Medulla oblongata (tissue), 1 donor: ENCODE measurements around the gene AFG3L2.
"Not testable (repeated sequence)": the region's sequence is repeated elsewhere in the genome, so short reads cannot be mapped to it uniquely, and the experiment has no call there.

ENCODE experiments used
- DNase-seq: peaks from one replicate; pipeline ENCODE4 v3.0.0-alpha.2; 2015; ENCODE audit errors: extremely low spot score

The AFG3L2 gene

DNA sequence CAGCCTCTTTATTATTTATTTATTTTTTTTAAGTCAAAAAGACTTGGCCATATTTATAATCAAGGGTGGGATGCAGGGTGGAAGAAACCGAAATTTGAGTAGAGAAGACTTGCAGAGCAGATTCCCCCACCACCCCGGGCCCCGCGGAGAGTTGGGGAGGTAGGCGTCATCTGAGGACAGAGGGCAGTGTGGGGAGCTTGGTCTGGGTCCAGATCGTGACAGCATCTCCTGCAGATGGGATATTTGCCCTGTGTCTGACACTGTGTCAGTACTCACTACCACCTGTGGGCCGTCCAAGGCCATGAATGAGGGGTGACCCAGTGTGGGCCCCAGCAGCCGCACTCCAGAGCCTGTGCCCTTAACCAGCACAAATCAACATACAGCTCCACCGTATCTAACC, 20.2 kb upstream of the AFG3L2 start:
- no peak for DNase-seq

DNA sequence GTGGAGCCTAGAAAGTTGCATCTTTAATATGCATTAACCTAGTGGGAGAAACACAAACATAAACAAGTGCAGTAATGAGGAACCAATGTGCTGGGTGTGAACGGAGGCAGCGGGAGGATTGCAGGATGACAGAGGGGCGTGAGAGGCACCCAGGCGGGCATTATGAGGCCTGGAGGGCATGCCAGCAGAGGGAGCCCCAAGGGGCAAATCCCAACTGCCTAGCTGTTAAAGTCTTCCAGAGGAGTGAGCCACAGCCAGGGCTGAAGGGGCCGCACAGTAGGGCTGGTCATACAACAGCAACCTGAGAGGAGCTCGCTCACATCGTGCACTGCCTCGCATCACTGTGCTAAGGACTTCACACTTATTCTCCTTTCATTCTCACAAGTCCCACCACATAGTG, 17.4 kb upstream of the AFG3L2 start:
- DNase-seq = no peak

DNA sequence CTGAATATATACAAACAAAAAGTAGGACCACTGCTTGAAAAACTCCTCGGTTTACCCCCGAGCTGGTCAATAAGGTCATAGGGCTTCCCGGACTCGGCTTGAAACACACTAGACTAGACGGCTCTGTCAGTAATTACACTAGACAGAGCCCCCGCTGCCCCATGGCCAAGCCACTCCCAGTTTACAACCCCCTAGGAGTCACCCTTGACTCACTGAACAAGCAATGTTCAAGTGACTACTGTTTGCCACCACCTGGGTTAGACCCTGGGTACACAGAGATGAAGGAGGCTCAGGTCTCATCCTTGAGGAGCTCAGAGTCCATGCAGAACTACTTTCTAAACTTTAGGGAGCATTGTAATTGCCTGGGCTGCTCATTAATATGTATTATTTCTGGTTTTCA, 17.0 kb upstream of the AFG3L2 start:
- no peak for DNase-seq

DNA sequence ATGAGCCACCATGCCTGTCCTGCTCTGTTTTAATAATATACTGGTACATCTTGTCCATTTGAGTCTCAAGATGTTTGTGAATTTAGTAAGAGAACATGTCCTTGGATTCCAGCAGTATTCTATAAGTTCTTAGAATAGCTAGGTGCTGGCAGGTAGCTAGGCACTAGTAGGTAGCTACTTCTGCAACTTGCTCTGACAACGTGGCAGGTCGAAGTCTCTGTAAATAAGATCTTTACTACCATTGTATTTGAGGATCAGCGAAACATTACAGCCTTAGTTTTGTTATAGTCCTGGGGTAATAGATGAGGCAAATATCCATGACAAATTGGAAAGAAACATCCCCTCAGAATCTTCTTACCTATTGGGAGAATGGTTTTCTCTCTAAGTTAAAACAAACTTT, 16.5 kb upstream of the AFG3L2 start:
- no peak for DNase-seq

DNA sequence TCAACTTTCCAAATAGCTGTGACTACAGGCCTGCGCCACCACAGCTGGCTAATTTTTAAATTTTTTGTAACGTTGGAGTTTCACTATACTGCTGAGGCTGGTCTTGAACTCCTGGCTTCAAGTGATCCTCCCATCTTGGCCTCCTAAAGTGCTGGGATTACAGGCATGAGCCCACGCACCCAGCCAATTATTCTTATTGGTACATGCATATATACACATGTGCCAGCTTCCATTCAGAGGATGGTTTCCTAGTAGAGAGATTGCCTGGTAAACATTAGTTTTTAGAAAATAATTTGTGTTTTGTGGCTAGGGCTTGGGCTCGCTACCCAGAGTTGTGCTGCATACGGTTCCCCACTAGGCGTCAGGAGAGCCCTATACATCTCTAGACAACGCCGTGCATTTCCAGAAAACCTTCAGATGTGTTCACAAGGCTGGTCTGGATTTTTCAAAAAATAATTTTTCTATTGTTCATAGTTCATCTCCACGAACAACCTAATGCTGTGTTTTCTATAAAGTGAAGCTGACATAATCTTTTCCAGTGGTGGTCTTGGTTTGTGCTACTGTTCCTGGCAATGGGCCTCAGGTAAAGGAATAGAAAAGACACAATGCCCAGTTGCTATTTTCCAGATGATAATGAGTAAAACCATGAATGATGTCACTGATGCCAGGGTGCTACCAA, 14.6 kb upstream of the AFG3L2 start:
- peak; percentile 85 for DNase-seq

DNA sequence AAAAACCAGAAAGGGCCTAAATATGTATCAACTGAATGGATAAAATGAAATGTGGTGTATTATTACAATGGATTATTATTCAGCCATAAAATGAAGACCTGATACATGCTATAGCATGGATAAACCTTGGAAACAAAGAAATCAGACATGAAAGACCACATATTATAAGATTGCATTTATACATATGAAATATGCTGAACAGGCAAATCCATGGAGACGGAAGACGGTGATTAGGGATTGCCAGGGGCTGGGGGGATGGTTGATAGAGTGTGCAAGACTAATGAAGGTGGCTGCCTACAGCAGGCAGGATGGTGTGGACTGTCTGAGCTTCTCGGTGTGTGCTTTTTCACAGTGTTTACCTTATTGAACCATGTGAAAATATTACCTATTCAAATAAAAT, 11.4 kb upstream of the AFG3L2 start:
- DNase-seq = no peak

DNA sequence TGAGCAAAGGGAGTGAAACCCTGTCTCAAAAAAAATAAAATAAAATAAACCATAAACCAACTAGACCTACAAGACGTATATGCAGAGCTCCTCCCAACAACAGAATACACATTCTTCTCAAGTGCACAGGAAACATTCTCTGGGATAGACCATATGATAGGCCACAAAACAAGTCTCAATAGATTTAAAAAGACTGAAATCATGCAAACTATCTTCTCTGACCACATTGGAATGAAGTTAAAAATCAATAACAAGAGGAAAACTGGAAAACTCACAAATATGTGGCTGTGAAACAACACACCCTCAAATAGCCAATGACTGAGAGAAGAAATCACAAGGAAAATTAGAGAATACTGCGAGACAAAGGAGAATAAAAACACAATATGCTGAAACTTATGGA, 7.2 kb upstream of the AFG3L2 start:
- no peak for DNase-seq

DNA sequence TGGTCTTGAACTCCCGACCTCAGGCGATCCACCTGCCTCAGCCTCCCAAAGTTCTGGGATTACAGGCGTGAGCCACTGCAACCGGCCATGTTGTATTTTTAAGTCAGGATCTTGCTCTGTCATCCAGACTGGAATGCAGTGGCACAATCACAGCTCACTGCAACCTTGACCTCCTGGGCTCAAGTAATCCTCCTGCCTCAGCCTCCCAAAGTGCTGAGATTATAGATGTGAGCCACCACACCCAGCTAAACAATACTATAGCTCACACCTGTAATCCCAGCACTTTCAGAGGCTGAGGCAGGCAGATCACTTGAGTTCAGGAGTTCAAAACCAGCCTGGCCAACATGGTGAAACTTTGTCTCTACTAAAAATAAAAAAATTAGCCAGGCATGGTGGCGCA, 6.7 kb upstream of the AFG3L2 start:
- not testable (repeated sequence) for DNase-seq

DNA sequence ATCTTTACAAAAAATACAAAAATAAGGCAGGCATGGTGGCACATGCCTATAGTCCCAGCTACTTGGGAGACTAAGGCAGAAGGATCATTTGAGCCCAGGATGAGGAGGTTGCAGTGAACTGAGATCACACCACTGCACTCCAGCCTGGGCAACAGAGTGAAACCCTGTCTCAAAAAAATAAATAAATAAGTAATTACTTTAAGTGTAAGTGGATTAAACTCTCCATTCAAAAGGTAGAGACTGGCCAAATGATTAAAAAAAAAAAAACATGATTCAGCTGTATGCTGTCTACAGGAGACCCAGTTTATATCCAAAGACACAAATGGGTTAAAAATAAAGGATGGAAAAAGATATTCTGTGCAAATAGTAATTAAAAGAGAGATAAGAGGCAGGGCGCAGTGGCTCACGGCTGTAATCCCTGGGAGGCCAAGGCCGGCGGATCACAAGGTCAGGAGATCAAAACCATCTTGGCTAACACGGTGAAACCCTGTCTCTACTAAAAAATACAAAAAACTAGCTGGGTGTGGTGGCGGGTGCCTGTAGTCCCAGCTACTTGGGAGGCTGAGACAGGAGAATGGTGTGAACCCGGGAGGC, 5.3 kb upstream of the AFG3L2 start:
- DNase-seq = not testable (repeated sequence)

DNA sequence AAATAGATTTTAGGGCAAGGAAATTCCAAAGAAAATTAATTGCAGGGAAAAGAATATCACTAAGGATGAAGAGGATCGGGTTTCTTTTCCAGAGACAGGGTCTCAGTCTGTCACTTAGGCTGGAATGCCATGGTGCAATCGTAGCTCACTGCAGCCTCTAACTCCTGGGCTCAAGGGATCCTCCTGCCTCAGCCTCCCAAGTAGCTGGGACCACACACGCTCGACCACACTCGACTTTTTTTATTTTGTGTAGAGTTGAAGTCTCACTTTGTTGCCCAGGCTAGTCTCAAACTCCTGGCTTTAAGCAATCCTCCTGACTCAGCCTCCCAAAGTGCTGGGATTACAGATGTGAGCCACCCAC, 1.2 kb upstream of the AFG3L2 start:
- not testable (repeated sequence) for DNase-seq

DNA sequence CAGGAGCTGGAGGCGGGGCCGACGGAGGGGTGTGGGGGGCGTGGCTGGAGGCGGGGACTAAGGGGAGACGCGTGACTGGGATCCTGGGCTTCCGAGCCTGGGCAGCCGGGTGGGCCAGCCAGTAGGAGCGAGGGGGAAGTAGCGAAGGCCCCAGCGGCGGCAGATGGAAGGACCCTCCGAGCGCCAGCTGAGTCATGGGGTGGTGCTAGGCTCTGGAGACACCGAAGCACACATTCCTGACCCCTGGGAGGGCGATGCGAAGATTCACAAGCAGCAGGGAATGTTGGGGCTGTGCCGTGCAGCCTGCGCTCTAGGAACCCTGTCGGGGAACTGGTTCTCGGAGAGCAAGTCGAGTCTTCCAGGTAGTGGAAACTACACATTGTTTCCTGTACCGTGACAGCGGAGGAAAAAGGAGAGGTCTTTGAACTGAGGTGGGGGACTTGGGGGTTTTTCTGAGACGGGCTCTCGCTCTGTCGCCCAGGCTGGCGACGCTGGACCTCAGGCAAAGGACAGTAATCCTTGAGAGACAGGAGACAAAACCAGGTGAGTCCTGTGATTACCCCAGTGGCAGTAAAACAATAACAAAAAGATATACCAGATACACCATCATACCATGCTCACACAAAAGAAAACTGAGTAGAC, 650 bp upstream of the AFG3L2 start:
- DNase-seq = no peak

DNA sequence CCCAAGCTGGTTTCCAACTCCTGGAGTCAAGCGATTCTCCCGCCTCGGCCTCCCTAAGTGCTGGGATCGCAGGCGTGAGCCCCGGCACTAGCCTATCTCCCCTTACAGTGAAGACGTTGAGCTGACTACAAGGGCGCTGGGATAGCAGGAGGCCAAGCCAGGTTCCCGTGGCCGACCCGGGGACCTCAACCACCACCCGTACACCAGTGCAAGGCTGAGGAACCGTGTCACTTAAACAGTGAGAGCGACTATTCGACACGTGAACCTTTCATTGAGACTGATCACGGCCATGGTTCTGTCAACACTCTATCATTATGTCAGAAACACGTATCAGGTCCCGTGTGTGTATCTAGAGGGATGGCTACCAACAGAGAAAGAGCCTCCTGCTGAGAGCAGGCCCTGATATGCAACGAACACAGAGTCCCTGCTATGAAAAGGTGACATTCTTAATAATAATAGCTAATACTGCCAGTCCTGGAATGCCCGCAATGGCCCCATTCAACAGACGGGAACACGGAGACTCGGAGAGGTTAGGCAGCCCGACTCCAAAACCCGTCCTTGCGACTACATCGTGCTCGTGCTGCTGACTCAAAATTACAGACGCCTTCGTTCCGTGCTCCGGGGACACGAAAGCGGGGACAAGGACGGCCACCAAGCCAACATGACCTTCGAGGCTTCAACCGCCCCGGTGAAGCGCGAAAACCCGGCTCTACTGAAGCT, 833 bp downstream of the AFG3L2 start:
- no peak for DNase-seq

DNA sequence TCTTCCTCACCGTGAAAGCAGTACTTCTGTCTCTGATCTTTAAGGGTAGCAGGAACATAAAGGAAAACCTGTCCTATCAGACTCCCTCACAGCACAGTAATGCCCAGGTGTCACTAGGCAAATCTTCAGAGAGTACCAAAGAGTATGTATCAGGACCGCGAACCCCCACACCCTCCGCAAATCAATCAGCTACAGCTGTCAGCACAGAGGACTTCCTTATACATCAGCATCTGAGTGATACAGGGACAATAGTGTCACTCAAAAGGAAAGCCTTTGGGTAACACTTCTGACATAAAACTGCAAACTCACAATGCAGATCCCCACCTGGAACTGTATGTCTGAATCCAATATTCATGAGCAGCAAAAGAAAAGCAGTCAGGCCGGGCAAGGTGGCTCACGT, 2.6 kb downstream of the AFG3L2 start:
- DNase-seq = no peak

DNA sequence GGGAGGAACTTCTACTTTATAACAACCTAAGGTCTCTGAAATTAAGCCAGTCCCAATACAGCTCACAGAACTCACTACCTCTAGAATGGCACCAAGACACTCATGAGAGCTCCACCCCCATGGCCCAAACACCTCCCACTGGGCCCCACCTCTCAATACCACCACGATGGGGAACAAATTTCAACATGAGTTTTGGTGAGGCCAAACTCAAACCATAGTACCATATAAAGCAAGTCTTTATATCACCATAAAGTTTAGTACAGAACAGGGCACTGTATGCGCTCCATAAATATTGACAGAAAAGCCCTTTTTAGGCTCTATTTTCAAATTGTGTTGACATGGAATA, 3.3 kb downstream of the AFG3L2 start:
- DNase-seq = no peak

DNA sequence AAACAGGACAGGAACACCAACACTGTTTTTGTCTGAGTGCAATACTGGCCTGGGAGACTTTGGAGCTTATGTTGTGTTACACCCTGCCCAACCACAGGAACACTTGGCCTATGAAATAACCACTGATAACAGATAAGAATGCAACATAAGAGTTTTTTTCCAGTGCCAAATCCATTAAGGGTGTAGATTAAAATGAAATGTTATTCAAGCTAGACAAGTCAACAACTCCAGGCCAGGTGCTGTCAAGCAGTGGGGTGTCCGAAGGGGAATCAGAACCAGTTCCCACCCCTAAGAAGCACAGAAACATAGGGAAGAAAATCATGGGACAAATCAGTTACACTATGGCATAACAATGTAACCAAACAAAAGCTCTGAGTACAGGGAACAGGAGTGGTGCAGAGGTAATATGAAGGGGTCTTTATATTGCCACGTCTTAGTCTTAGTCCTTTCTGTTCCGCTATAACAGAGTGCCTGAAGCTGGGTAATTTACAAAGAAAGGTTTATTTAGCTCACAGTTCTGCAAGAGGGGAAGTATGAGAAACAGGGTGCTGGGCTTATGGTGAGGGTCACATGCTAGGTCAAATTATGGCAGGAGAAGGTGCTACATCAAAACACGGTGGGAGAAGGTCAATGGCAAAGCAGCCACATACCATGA, 3.8 kb downstream of the AFG3L2 start:
- no peak for DNase-seq

DNA sequence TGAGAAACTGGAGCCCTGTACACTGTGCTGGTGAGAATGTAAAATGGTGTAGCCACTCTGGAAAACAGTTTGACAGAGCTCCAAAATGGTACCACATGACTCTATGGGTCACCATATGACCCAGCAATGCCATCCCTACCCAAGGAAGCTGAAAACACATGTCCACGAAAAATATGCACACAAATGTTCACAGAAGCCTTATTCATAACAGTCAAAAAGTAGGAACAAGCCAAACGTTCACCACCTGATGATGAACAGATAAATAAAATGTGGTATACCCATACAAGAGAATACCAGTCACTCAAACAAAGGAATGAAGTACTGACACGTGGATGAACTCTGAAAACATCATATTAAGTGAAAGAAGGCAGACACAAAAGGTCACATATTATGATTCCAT, 4.6 kb downstream of the AFG3L2 start:
- DNase-seq = no peak

DNA sequence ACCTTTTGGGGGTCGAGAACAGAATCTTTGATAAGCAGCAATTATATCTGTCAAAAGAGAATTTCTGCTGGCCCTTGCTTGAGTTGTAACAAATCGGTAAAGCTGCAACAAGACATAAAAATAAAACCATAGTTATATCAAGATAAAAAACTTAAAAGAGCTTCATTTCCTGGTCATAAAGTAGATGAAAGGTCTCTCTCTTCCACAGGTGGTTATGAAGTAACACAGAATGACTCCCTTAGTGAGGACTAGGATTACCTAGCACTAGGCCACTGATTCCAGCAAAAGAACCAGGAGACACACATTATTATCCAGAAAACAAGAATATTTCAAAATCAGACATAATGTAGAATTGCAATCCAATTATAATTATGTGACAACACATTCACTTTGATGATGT, 5.4 kb downstream of the AFG3L2 start:
- no peak for DNase-seq

DNA sequence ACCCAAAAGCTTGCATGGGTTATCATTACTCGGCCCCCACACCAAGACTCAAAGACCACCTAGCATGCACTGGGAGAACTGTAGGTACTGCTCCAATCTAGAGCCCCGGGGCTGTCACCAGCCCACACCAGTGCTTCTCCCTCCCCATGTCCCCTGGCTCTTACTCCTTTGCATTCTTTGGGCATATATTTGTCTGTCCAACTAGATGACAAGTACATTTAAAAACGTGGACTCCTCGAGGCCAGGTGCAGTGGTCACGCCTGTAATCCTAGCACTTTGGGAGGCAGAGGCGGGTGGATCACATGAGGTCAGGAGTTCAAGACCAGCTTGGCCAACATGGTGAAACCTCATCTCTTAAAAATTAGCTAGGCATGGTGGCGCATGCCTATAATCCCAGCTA, 7.8 kb downstream of the AFG3L2 start:
- DNase-seq = no peak

DNA sequence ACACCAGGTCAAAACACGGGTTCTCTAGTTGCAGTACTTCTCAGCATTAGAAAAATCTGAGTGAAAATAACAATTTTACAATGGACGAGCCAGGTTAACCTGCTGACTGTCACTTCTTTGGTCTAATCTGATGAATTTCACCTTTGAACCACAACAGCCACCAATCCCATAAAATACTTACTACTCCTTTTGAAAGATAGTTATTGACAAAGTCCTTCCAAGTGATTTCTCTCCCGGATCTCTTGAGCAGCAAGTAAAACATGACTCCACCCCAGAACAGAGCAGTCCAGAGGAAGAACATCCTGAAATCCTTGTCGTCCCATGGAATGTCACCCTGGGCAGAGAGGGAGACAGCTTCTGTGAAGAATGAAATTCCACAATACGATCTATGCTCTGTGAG, 10.2 kb downstream of the AFG3L2 start:
- DNase-seq = no peak

DNA sequence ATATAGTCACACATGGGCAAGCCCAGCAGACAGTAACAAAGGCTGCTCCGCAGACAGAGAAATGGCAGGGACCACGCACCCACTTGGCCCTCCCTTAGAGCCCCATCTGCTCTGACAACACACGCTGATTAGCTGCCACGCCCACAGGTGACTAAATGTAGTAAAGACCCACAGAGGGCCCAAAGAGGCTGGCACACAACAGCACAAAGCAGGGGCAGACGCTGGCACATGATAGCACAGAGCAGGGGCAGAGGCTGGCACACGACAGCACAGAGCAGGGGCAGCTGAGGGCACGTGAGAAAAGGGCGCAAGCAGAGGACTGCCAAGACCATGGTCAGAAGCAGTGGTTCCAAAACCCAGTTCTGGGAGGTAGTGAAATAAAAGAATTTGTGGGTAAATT, 10.6 kb downstream of the AFG3L2 start:
- peak; percentile 14 for DNase-seq

DNA sequence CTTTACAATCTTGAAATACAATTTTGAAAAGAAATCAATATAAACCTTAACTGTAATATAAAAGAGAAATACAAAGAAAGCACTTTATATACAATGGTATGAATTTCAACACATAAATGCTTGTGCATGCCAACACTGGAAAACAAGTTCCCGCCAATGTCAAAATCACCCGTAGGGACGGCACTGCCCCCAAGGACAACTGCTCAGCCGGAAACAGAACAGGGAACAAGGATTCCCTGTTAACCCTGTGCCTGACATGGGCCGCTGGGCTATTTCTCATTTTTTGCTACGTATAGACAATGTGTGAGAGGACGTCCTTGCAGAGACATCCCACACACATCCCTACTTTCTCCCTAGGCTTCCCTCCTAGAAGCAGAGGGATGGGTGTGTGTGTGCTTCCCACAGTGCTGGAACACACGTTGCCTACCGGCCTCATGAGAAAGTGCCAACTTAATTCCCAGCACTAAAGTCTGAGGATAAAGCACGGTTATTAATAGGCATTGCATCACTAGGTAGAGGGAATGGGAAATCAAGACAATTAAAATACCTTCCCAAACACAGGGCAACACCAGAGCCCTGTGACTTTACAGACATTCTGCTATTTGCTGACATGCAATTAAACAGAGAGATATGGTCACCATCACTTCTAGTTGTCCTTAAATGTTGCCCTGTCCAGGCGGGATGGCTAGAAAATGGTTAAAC, 14.4 kb downstream of the AFG3L2 start:
- DNase-seq = no peak
